GM23248 (cell line): ENCODE data around the gene FLAD1. TPM values are rescaled to one million over a fixed set of nuclear protein-coding genes. Genes with fewer than 3 reads are reported as not detected.

Experiments
- DNase-seq: peaks from one replicate; pipeline ENCODE4 v3.0.0-alpha.2; 2015
- H2AFZ ChIP-seq: fragments of 200-600 bp; sonication (generic); 2 replicates; pipeline ENCODE4 v1.6.1; 2016; ENCODE audit warnings: antibody characterized with exemption
- H3F3A ChIP-seq: fragments of 200-600 bp; sonication (generic); 2 replicates; pipeline ENCODE4 v1.6.1; 2016; ENCODE audit warnings: mild to moderate bottlenecking, antibody characterized with exemption, mixed run types; ENCODE audit not compliant: insufficient read depth
- H3K27ac ChIP-seq: fragments of 200-600 bp; sonication (generic); 2 replicates; pipeline ENCODE4 v1.5.1; 2016; ENCODE audit warnings: mild to moderate bottlenecking
- H3K27me3 ChIP-seq: fragments of 200-600 bp; sonication (generic); replicated peaks from 2 replicates; pipeline ENCODE4 v1.6.1; 2016; ENCODE audit warnings: mild to moderate bottlenecking; ENCODE audit not compliant: insufficient read depth
- H3K36me3 ChIP-seq: fragments of 200-600 bp; sonication (generic); 2 replicates; pipeline ENCODE4 v1.6.1; 2016; ENCODE audit warnings: low read depth, mild to moderate bottlenecking
- H3K4me1 ChIP-seq: fragments of 200-600 bp; sonication (generic); 2 replicates; pipeline ENCODE4 v1.6.1; 2016; ENCODE audit warnings: mild to moderate bottlenecking; ENCODE audit not compliant: insufficient read depth
- H3K4me2 ChIP-seq: fragments of 200-600 bp; sonication (generic); one replicate; pipeline ENCODE4 v1.6.1; 2016; ENCODE audit warnings: mild to moderate bottlenecking; ENCODE audit not compliant: unreplicated experiment
- H3K4me3 ChIP-seq: fragments of 200-600 bp; sonication (generic); 2 replicates; pipeline ENCODE4 v1.5.1; 2016; ENCODE audit warnings: mild to moderate bottlenecking
- H3K79me2 ChIP-seq: fragments of 200-600 bp; sonication (generic); 2 replicates; pipeline ENCODE4 v1.6.1; 2016; ENCODE audit warnings: mild to moderate bottlenecking; ENCODE audit not compliant: insufficient read depth
- H3K9ac ChIP-seq: fragments of 200-600 bp; sonication (generic); 2 replicates; pipeline ENCODE4 v1.6.1; 2016; ENCODE audit warnings: mild to moderate bottlenecking
- H3K9me2 ChIP-seq: fragments of 200-600 bp; sonication (generic); 2 replicates; pipeline ENCODE4 v1.6.1; 2016; ENCODE audit warnings: mixed run types, mild to moderate bottlenecking, moderate library complexity; ENCODE audit not compliant: insufficient read depth
- H3K9me3 ChIP-seq: fragments of 200-600 bp; sonication (generic); one replicate; pipeline ENCODE4 v1.6.1; 2017; ENCODE audit warnings: low read depth
- H4K20me1 ChIP-seq: fragments of 200-600 bp; sonication (generic); 2 replicates; pipeline ENCODE4 v1.6.0; 2016; ENCODE audit not compliant: insufficient read depth
- EZH2 ChIP-seq: fragments of 200-600 bp; sonication (generic); IDR thresholded peaks from 2 replicates; pipeline ENCODE4 v1.6.1; 2018; ENCODE audit warnings: antibody characterized with exemption, mild to moderate bottlenecking; ENCODE audit not compliant: insufficient read depth, poor library complexity, severe bottlenecking
- EZH2phosphoT487 ChIP-seq: fragments of 200-600 bp; sonication (generic); IDR thresholded peaks from 2 replicates; pipeline ENCODE4 v1.6.1; 2018; ENCODE audit warnings: antibody characterized with exemption, moderate library complexity, mild to moderate bottlenecking, low read depth; ENCODE audit not compliant: insufficient read depth
- WGBS, 2 experiments: methylation state at CpG; one replicate each; pipeline ENCODE4 v1.1.6; 2015 to 2017; ENCODE audit warnings: low lambda C conversion rate in 2 of 2, low coverage in 1 of 2; ENCODE audit errors: missing lambda C conversion rate in 2 of 2; 5-methylcytosine and 5-hydroxymethylcytosine counted together
- in situ Hi-C: fragments of 300-500 bp; cut with MboI; formaldehyde crosslinking; loops from 2 replicates; pipeline ENCODE4 v1.15.0; 2020
- polyA plus RNA-seq: library from polyadenylated mRNA; unstranded; fragments of >200 nt; fragmentation: Nextera tagmentation; extraction: Ambion mirVana; gene quantifications from 2 replicates; pipeline ENCODE4 v1.2.1, GENCODE V29; 2016
- total RNA-seq: library from RNA; depleted of rRNA; stranded (reverse); fragments of >200 nt; shearing (Covaris generic); gene quantifications from 2 replicates; pipeline ENCODE4 v1.2.3, GENCODE V29; 2014

The FLAD1 gene
- total and polyA plus RNA-seq, 2 experiments from 2014 or later, result 21.3 to 30.2 TPM

DNA sequence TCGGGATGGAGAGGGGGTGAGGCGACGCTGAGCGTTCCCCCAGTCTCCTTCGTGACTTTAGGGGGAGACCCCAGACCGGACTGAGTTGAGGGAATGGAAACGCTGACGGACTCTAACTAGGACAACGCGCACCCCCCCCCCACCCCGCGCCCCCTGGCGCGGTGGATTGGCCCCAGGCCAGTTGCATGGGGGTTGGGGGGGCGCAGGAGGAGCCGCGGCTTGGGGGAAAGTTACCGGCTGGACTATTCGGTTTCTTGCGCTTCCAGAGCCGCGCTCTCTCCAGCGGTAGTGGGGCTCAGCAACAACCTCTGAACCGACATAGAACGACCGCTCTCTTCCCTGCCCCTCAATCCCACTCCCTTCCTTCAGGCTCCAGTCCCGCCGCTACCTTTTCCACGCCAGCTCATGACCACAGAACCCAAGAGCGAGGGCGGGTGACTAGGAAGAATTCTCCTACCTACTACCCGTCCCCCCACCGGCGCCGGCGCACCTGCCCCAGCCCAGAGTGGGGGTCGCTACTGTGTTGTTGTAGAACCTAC lies 20.2 kb downstream of the FLAD1 start:
- in situ Hi-C loops, result no loop called here
- peak overlapping the region; percentile 94 for H3K4me2 ChIP-seq
- peak overlapping the region; percentile 71 for H2AFZ ChIP-seq
- H3K4me1 ChIP-seq, result peaks cover 27% of the 10 kb centered on the region
- TF ChIP-seq EZH2phosphoT487, result no peak
- no peak for TF ChIP-seq EZH2
- no peaks in the 10 kb centered on the region for H3K27me3 ChIP-seq
- 1 to 2% methylated on average over 31 to 35 of the region's 37 CpGs for WGBS, 2 experiments
- H3K36me3 ChIP-seq, result no peaks in the 10 kb centered on the region
- H3K27ac ChIP-seq, result peak overlapping the region; percentile 53
- H3K9me2 ChIP-seq, result no peaks in the 10 kb centered on the region
- H4K20me1 ChIP-seq, result no peaks in the 10 kb centered on the region
- H3K4me3 ChIP-seq, result peak overlapping the region; percentile 98
- H3K79me2 ChIP-seq, result peaks cover 54% of the 10 kb centered on the region
- no peaks in the 10 kb centered on the region for H3F3A ChIP-seq
- DNase-seq, result peak; percentile 55
- H3K9ac ChIP-seq, result peak overlapping the region; percentile 86
- no peaks in the 10 kb centered on the region for H3K9me3 ChIP-seq

DNA sequence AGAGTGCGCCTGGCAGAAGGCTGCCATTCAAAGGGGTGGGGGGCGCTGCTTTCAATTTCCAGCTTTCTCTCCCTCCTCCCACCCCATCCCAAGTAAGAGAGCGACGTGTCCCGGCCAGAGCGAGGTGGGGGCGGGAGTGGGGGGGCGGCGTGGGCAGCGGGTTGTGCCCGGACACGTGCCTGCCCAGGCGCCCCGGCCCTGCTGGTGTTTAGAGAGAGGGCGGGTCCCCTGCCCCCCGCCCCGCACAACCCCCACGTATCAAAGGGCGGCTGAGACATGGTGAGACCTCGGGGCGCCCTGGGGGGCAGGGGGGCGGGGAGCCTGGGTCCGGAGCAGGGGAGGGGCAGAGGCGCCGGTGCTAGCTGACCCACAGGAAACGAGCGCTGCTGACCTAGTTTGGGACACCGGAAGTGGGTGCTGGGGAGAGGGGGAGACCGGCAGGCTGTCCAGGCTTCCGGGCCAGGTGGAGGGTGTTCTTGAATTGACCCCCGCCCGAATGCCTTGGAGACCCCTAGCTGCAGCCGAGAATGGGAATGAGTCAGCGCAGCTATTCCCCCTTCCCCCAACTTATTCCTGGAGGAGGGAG lies 20.7 kb downstream of the FLAD1 start:
- Histone ChIP-seq H4K20me1 (no peaks in the 10 kb centered on the region), H3K27ac (peak overlapping the region; percentile 53), H3K36me3 (no peaks in the 10 kb centered on the region), H3K9ac (peak overlapping the region; percentile 86), H2AFZ (peak overlapping the region; percentile 71), H3K4me1 (peaks cover 27% of the 10 kb centered on the region), H3K4me2 (peak overlapping the region; percentile 94), H3K4me3 (peak overlapping the region; percentile 98), H3K9me3 (no peaks in the 10 kb centered on the region), H3K9me2 (no peaks in the 10 kb centered on the region), H3K79me2 (peaks cover 54% of the 10 kb centered on the region), H3K27me3 (no peaks in the 10 kb centered on the region), H3F3A (no peaks in the 10 kb centered on the region)
- 1 to 3% methylated on average over 6 to 34 of the region's 34 CpGs for whole genome bisulfite sequencing, 2 experiments
- in situ Hi-C loops, result no loop called here
- no peak for TF ChIP-seq EZH2phosphoT487
- TF ChIP-seq EZH2, result no peak
- peak; percentile 63 for DNase-seq

DNA sequence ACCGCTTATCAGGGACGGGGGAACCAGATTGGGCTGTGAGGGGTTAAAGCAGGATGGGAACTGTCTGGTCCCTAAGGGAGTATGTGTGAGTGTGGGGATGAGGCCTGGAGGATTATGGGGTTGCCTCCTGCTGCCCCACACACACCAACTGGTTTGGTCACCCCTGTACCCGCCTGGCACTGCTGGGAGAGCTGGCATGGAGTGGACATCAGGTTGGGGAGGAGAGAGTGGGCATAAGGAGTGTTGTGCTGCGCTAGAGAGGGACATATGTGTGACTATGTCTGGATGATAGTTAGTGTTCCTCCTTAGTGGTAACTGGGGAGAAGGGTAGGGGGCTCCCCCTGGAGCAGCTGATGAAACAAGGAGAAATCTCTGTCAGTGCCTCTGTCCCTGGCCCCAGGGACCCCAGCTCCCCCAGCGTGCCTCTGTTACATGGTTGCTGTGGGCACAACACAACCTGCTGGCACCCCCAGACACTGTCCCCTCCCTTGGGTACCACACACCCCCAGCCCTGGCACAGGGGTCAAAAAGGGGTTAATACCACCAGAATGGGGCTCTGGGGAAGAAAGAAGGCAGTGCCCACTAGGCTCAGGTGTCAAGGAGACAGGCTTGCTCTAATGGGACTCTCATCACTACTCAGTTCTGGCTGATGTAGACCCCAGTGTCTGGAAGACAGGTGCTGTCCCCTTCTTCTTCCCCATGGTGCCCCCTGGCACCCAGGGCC lies 21.4 kb downstream of the FLAD1 start:
- Histone ChIP-seq H3K4me2 (peak overlapping the region; percentile 94), H2AFZ (peak overlapping the region; percentile 71), H3K36me3 (no peaks in the 10 kb centered on the region), H3K4me3 (peak overlapping the region; percentile 98), H3K9ac (peak overlapping the region; percentile 86), H3K9me3 (no peaks in the 10 kb centered on the region), H3K79me2 (peaks cover 54% of the 10 kb centered on the region), H3K4me1 (peaks cover 27% of the 10 kb centered on the region), H3F3A (no peaks in the 10 kb centered on the region), H3K27ac (peak overlapping the region; percentile 53), H3K9me2 (no peaks in the 10 kb centered on the region), H3K27me3 (no peaks in the 10 kb centered on the region), H4K20me1 (no peaks in the 10 kb centered on the region)
- WGBS, 2 experiments, result 32 to 35% methylated on average over 5 of the region's 5 CpGs
- in situ Hi-C loops, result no loop called here
- peak; percentile 34 for DNase-seq
- TF ChIP-seq EZH2phosphoT487, result no peak
- no peak for TF ChIP-seq EZH2

DNA sequence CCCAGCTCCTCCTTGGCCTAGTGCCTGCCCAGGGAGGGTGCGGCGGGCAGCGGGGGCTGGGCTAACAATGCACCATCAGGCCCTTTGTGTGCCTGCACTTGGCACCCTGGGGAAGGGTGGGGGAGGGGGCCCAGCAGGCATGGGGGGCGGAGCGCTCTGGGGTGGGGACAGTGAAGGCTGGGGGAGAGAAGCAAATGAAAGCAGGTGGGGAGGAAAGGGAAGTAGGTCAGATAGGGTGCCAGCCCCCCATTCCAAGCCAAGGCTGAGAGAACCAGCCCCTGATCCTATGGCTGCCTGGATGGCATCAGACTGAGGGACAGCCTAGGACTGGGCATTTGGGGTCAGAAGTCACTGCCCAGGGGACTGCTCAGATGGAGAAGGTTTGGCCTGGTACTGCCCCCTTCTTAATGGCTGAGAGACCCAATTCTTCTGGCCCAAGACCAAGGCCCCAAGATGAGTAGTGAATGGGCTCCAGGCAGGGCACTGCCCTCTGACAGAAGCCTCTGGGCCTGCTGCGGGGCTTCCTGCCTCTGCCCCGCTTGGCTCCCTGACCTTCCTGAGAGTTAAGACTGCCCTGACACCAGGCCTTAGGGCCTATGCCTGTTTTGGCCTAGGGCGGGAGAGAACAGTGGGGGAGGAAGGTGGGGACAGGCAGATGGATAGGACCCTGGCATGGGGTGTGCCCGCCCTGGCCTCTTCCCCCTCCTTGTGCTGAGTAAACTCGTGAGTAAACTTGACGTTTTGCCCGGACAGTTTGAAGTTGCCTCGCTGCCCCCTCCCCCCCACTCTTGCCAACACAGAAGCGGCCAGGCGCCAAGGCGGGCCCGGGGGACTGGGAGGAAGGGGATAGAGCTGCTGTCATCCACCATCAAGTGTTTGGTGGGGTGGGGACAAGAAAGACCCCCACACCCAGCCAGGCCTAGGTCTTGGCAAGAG lies 22.2 kb downstream of the FLAD1 start:
- Histone ChIP-seq H3K9ac (peak overlapping the region; percentile 86), H3K9me2 (no peaks in the 10 kb centered on the region), H3F3A (no peaks in the 10 kb centered on the region), H3K4me2 (peak overlapping the region; percentile 22), H3K27me3 (no peaks in the 10 kb centered on the region), H4K20me1 (no peaks in the 10 kb centered on the region), H3K4me1 (peaks cover 20% of the 10 kb centered on the region), H3K27ac (peak overlapping the region; percentile 53), H3K4me3 (peak overlapping the region; percentile 98; the same call in 1 of the 2 replicates), H2AFZ (no peak overlapping the region), H3K9me3 (no peaks in the 10 kb centered on the region), H3K79me2 (peaks cover 54% of the 10 kb centered on the region), H3K36me3 (no peaks in the 10 kb centered on the region)
- in situ Hi-C loops, result no loop called here
- DNase-seq, result peak; percentile 87
- TF ChIP-seq EZH2phosphoT487, result no peak
- TF ChIP-seq EZH2, result no peak
- 20 to 22% methylated on average over 8 to 13 of the region's 17 CpGs for WGBS, 2 experiments
